ENCODE data around the gene GPX6. TPM values are rescaled to one million over a fixed set of nuclear protein-coding genes. Genes with fewer than 3 reads are reported as not detected.

GPX6 gene
- total RNA-seq, 6 experiments from 2014 or later, result not detected

DNA sequence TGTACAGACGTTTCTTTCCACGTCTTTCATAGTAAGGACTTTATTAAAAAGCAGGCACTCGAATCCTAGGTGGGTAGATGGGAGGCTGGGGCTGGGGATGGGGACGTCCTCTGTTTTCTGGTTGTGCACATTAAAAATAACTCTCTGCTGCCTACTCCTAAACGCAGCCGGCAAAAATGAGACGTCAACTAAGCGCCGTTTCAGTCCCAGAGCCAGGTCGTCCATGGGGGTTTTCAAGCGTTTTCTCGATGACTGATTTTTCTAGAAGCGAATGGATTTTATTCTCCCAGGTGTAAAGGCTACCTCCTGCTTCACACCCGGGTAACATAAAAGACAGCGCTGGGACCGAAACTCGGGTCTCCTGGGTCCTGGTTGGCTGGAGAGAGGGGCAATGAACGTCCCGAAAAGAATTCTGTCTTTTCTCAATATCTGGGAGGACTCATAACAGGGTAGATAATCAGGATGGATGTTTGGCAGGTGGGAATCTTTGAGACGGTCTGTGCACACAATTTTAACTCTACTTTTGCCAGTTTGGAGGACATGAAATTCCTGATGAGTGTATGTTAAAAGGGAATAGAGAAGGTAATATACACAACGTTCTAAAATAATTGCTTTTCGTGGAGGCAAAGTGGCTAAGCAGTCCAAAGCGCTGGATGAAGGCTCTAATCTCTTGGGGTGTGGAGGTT lies 25.2 kb downstream of the GPX6 start:
- Mint-ChIP-seq H3K27me3 (ENCODE audit: insufficient read depth) (peaks cover 2% of the 10 kb centered on the region; the same call in 1 of the 2 replicates), H3K4me1 (ENCODE audit: low read depth) (peaks cover 18% of the 10 kb centered on the region), H3K27ac (peak overlapping the region; percentile 82), H3K36me3 (ENCODE audit: low read depth) (no peaks in the 10 kb centered on the region), H3K4me3 (peak overlapping the region; percentile 92), H3K9me3 (no peaks in the 10 kb centered on the region)
- DNase-seq, result peak; percentile 37
- no peak for TF ChIP-seq CTCF (IDR thresholded peaks at IDR 0.05)

- Mint-ChIP-seq H3K4me1 (ENCODE audit: low read depth) (peaks cover 18% of the 10 kb centered on the region), H3K27ac (peak overlapping the region; percentile 82), H3K9me3 (no peaks in the 10 kb centered on the region), H3K27me3 (ENCODE audit: insufficient read depth) (peaks cover 2% of the 10 kb centered on the region), H3K4me3 (peak overlapping the region; percentile 92), H3K36me3 (ENCODE audit: low read depth) (no peaks in the 10 kb centered on the region)
- no peak for TF ChIP-seq CTCF (IDR thresholded peaks at IDR 0.05)
- DNase-seq, result peak; percentile 75
Observed at GRCh38 chr6:28489366-28490204, 26.0 kb downstream of the GPX6 start.

DNA sequence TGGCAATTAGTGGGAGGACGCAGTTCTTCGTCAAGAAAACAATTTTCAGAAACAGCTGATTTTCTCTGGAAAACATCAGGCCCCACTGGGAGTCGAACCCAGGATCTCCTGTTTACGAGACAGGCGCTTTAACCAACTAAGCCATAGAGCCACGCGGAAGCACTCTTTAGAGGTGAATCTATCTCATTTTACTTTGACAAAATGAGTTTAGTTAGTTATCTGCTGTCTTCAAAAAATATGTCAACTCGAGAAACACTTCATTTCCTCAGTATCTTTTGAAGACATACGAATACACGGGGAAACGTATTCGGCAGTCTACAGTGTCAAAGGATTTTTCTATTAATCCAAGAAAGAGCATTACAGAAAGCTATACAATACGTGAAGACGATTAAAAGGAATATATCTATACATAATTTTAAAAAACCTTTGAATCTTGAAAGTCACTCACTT lies 26.7 kb downstream of the GPX6 start:
- H3K27ac Mint-ChIP-seq, result peak overlapping the region; percentile 82
- H3K36me3 Mint-ChIP-seq (ENCODE audit: low read depth), result no peaks in the 10 kb centered on the region
- peak; percentile 81 for DNase-seq
- H3K4me1 Mint-ChIP-seq (ENCODE audit: low read depth), result peaks cover 18% of the 10 kb centered on the region
- TF ChIP-seq CTCF (IDR thresholded peaks at IDR 0.05), result no peak
- peak overlapping the region; percentile 92 for H3K4me3 Mint-ChIP-seq
- H3K9me3 Mint-ChIP-seq, result no peaks in the 10 kb centered on the region
- peaks cover 2% of the 10 kb centered on the region for H3K27me3 Mint-ChIP-seq (ENCODE audit: insufficient read depth)

GRCh38 chr6:28486988-28487742 lies 28.4 kb downstream of the GPX6 start:
- H3K36me3 Mint-ChIP-seq (ENCODE audit: low read depth), result no peaks in the 10 kb centered on the region
- no peaks in the 10 kb centered on the region for H3K9me3 Mint-ChIP-seq
- H3K4me1 Mint-ChIP-seq (ENCODE audit: low read depth), result peaks cover 18% of the 10 kb centered on the region
- DNase-seq, result no peak
- peaks cover 2% of the 10 kb centered on the region for H3K27me3 Mint-ChIP-seq (ENCODE audit: insufficient read depth)
- no peak overlapping the region for H3K27ac Mint-ChIP-seq
- TF ChIP-seq CTCF (IDR thresholded peaks at IDR 0.05), result no peak
- no peak overlapping the region for H3K4me3 Mint-ChIP-seq

DNA sequence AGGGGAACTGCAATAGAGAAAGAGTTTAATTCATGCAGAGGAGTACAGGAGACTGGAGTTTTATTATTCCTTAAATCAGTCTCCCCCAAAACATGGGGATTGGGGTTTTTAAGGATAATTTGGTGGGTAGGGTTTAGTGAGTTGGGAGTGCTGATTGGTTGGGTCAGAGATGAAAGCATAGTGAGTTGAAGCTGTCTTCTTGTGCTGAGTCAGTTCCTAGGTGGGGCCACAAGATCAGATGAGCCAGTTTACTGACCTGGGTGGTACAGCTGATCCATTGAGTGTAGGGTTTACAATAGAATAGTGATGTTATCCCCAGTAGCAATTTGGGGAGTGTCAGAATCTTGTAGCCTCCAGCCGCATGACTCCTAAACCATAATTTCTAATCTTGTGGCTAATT lies 29.1 kb downstream of the GPX6 start:
- DNase-seq, result no peak

More for the DNA sequence above, 29.1 kb downstream of the GPX6 start:
- no peak for TF ChIP-seq CTCF (IDR thresholded peaks at IDR 0.05)
- Mint-ChIP-seq H3K9me3 (no peaks in the 10 kb centered on the region), H3K27ac (no peak overlapping the region), H3K27me3 (ENCODE audit: insufficient read depth) (peaks cover 5% of the 10 kb centered on the region), H3K36me3 (ENCODE audit: low read depth) (no peaks in the 10 kb centered on the region), H3K4me1 (ENCODE audit: low read depth) (peaks cover 18% of the 10 kb centered on the region), H3K4me3 (no peak overlapping the region)
